ENCODE data around the gene MEF2D.
A peak's percentile ranks its signal among the peaks of the same experiment; 100 is the strongest.

MEF2D gene

GRCh38 chr1:156488566-156489165 lies 11.9 kb downstream of the MEF2D start:
- no peak for DNase-seq (ENCODE audit: low read depth, low spot score)

- no peak for DNase-seq (ENCODE audit: low read depth, low spot score)
These were observed 12.7 kb downstream of the MEF2D start for GRCh38 chr1:156487862-156488261.

DNA sequence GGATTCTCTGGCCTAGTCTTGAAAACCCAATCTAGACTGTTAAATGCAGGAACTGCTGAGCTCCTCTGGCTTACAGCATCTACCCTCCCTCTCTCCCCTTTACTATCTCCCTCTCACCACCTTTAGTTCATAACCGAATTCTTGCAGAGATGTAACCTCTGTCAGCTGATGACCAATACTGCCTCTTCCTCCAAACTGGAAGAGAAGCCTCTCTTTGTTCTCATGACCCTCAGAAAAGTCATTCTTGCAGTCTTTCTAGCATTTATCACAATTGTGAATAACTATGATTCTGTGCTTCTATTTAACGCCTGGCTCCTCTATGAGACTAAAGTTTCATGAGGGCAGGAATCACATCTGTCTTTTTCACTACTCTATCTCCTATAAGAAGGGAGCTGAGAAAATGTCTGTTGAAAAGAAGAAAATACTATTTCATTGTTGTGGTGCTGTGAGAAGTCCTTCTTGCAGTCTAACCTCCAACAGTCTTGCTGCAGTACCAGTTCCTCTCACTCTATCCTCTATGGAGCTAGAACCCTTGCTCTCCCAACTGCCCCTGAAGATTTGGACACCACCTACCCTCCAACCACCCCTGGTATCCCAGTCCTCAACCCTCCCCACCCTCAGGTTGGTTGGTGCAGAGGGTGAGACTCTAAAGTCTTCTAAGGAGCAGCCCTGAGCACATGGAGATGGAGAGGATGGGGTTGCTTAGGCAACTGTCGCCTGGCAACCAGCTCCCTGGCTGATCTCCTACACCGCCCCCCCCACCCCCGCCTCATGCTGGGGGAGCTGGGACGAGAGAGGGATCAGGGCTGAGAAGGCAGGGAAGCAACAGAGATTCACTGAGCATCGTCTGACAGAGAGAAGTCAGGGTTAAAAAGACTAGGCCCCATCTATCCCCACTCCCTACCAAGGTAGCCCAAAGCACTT lies 13.9 kb downstream of the MEF2D start:
- DNase-seq (ENCODE audit: low read depth, low spot score): no peak

DNA sequence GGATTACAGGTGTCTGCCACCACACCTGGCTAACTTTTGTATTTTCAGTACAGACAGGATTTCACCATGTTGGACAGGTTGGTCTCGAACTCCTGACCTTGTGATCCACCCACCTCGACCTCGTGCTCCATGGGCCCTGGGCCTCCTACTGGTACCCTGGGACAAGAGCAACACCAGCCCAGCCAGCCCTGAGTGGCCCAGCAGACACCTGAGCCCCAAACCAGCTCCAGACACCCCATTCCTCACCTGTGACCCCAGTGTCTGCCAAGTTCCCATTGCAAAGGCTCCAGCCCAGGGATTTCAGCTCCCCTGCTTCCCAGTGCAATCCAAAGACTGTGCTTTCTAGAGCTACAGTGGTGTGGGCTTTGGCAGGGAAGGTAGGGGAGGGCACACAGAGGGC lies 14.6 kb downstream of the MEF2D start:
- no peak for DNase-seq (ENCODE audit: low read depth, low spot score)

GRCh38 chr1:156484480-156485058 lies 16.0 kb downstream of the MEF2D start:
- no peak for DNase-seq (ENCODE audit: low read depth, low spot score)

- no peak for DNase-seq (ENCODE audit: low read depth, low spot score)
These were observed 17.2 kb downstream of the MEF2D start for GRCh38 chr1:156483397-156483796.

DNA sequence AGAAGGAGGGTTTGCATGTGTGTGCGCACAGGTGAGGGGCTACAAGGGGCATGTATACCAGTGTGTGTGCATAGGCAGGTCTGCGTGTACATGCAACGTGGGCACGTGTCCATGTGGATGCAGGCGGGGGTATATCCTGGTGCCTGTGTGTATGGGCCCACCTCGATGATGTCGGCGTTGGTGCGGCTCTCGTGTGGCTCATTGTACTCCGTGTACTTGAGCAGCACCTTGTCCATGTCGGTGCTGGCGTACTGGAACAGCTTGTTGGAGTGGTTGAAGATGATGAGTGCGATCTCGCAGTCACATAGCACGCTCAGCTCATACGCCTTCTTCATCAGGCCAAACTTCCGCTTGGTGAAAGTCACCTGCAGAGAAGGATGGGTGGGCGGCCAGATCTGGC lies 18.3 kb downstream of the MEF2D start:
- no peak for DNase-seq (ENCODE audit: low read depth, low spot score)

- no peak for DNase-seq (ENCODE audit: low read depth, low spot score)
These were observed 19.0 kb downstream of the MEF2D start for GRCh38 chr1:156481527-156481926.

- peak; percentile 63 for DNase-seq (ENCODE audit: low read depth, low spot score)
These were observed 20.0 kb downstream of the MEF2D start for GRCh38 chr1:156480411-156481192.

- no peak for DNase-seq (ENCODE audit: low read depth, low spot score)
These were observed 20.6 kb downstream of the MEF2D start for GRCh38 chr1:156480016-156480370.

DNA sequence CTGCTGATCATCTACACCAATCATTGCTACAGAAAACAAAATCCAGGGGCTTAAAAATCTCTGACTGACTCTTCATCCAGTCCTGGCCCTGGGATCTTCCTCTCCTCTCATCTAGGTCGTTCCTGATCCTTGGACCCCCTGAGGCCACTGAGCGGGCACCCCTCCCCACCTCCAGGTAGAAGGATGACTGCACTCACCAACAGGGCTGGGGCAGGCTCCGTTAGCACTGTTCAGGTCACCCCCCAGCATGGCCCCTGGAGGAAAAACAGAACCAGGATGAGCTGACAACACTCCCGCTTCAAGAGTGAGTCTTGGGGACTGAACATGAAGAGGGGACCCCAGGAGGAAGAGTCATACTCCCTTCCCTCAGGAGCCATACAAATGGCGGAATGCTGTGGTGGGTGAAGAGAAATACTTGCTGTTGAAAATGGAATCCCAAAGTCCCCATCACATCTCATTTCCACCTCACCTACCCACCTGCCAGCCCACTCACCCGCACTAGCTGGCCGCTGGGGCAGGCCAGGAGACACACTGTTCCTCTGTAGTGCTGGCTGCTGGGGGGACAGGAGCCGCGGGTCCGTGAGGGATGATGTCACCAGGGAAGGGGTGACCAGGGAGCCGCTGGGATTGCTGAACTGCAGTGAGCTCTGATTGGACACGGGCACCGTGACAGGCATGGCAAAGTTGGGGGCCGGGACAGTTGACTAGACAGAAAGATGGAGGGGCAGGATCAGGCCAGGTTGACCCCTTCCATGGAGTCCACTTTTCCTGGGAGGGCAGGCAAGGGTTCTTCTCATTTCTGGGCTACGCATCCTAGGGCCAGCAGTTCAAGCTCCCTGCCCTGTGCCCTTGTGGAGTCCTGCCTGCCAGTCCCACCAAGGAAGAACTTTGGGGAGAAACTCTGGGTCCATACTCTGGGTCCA lies 21.2 kb downstream of the MEF2D start:
- no peak for DNase-seq (ENCODE audit: low read depth, low spot score)

GRCh38 chr1:156478250-156478627 lies 22.3 kb downstream of the MEF2D start:
- no peak for DNase-seq (ENCODE audit: low read depth, low spot score)

- DNase-seq (ENCODE audit: low read depth, low spot score): no peak
These were observed 22.9 kb downstream of the MEF2D start for GRCh38 chr1:156477526-156478249.

- DNase-seq (ENCODE audit: low read depth, low spot score): no peak
These were observed 23.9 kb downstream of the MEF2D start for GRCh38 chr1:156476501-156477298.

DNA sequence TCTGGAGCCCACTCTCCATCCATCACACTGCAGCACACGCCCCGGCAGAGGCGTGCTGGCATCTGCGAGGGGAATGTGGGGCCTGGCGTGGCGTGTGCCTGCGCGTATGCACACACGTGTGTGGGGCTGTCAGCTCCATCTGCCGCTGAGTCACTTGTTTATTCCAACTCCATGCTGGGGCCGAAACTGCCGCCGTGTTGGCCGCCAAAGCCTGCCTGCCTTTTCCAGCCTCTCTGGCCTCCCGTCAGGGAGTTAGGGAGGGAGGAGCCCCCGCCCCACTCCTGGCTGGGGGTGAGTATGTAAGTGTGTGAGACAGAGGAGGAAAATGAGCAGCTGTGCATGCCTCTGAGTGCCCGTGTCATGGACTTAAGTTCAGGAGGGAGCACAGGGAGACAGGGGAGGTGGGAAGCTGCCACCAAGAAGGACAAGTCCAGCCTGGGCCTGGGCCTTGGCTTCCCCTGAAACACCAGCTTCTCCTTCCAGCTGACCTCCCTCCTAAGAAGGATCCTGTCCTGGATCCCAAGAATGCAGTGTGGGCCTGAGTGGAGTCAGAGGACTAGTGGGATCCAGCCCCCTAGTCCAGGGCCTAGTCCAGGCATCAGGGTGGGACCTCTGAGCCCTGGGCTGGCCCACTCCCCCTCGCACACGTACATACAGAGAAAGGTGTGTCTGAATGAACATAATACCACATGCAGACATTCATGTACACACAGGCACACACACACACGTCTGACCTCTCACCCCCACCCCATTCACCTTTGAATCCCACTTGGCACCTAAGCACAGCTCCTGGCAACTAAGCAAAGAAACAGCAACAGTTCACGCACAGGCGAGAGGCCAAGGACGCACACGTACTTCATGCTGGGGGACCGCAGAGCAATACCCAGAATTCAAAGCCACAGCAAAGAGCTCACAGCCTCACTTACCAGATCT lies 24.7 kb downstream of the MEF2D start:
- no peak for DNase-seq (ENCODE audit: low read depth, low spot score)

DNA sequence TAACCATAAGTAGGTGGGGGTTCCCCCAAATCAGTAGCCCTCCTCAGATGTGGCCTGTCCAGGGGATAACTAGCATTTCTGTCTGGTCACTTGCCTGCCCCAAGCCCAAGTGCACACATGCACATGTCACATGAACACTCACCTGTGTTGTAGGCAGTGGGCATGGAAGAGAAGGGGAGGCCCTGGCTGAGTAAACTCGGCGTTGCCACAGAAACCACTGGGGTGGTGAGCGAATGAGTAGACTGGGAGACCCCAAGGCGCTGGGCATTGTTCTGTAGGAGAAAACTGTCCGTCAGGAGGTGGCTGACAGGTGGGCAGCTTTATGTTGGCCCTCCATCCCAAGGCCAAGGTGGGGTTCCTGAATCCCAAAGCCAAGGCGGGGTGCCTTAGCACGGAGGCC lies 25.6 kb downstream of the MEF2D start:
- no peak for DNase-seq (ENCODE audit: low read depth, low spot score)

GRCh38 chr1:156471496-156472490 lies 28.8 kb downstream of the MEF2D start:
- no peak for DNase-seq (ENCODE audit: low read depth, low spot score)
